ENCODE data around the gene RNF145. TPM values are rescaled to one million over a fixed set of nuclear protein-coding genes. Genes with fewer than 3 reads are reported as not detected.

The RNF145 gene
- total RNA-seq, 6 donors from 2014 or later = 130 to 376 (median 232) TPM

DNA sequence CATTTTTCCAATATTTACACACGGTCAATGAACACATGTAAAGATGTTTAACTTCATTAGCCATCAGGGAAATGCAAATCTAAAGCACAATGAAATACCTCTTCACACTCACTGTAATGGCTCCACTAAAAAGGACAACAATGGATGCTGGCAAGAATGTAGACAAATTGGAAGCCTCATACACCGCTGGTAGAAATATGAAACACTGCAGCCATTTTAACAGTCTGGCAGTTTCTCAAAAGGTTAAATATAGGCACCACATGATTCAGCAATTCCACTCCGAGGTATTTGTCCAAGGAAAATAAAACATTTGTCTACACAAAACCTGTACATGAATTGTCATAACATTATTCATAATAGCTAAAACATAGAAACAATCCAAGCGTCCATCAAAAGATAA lies 20.0 kb downstream of the RNF145 start:
- TF ChIP-seq, protein P1, sequence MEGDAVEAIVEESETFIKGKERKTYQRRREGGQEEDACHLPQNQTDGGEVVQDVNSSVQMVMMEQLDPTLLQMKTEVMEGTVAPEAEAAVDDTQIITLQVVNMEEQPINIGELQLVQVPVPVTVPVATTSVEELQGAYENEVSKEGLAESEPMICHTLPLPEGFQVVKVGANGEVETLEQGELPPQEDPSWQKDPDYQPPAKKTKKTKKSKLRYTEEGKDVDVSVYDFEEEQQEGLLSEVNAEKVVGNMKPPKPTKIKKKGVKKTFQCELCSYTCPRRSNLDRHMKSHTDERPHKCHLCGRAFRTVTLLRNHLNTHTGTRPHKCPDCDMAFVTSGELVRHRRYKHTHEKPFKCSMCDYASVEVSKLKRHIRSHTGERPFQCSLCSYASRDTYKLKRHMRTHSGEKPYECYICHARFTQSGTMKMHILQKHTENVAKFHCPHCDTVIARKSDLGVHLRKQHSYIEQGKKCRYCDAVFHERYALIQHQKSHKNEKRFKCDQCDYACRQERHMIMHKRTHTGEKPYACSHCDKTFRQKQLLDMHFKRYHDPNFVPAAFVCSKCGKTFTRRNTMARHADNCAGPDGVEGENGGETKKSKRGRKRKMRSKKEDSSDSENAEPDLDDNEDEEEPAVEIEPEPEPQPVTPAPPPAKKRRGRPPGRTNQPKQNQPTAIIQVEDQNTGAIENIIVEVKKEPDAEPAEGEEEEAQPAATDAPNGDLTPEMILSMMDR (IDR thresholded peaks at IDR 0.05) = no peak
- no peak for TF ChIP-seq POLR2AphosphoS5 (IDR thresholded peaks at IDR 0.05)
- TF ChIP-seq POLR2A (IDR thresholded peaks at IDR 0.05) = no peak
- no peak for TF ChIP-seq EP300 (IDR thresholded peaks at IDR 0.05)
- 56 to 61% methylated on average over 4 of the region's 4 CpGs for WGBS, 2 donors
- H3K27ac ChIP-seq = peak overlapping the region in 1 of 4 donors; percentile 35
- no peaks in the 10 kb centered on the region for H3K27me3 ChIP-seq
- DNase-seq = no peak
- H3K4me1 ChIP-seq = peaks cover 5 to 21% (median 14%) of the 10 kb centered on the region in 4 donors
- no peak overlapping the region for H3K4me3 ChIP-seq
- peaks cover 0 to 35% (median 10%) of the 10 kb centered on the region in 4 donors for H3K36me3 ChIP-seq
- no peaks in the 10 kb centered on the region for H3K9me3 ChIP-seq
- no peak for ATAC-seq (ENCODE audit: low FRiP score in 2 of 2)

DNA sequence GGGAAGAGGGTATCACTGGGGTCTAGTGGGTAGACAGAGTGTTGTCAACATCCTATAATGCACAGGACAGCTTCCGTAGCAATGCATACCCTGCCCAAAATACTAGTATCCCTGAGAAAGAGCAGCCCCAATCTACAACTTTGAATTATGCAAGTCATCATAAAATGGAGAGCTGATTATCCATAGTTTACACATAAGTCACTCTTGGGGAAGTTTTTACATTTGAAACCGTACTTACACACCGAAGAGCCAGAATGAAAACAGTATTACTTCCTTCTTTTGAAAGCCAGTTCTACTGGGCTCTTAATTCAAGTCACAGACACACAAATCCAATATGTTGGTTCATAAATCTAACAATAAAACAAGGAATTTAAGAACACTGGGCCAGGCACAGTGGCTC lies 21.6 kb downstream of the RNF145 start:
- WGBS, 2 donors = 55 to 78% methylated on average over 3 of the region's 3 CpGs
- no peaks in the 10 kb centered on the region for H3K27me3 ChIP-seq
- no peaks in the 10 kb centered on the region for H3K9me3 ChIP-seq
- TF ChIP-seq POLR2AphosphoS5 (IDR thresholded peaks at IDR 0.05) = no peak
- no peak for TF ChIP-seq POLR2A (IDR thresholded peaks at IDR 0.05)
- TF ChIP-seq EP300 (IDR thresholded peaks at IDR 0.05) = no peak
- TF ChIP-seq, protein P1 (IDR thresholded peaks at IDR 0.05) = no peak
- ATAC-seq (ENCODE audit: low FRiP score in 2 of 2) = no peak
- H3K4me3 ChIP-seq = no peak overlapping the region
- H3K36me3 ChIP-seq = peaks cover 0 to 20% (median 3%) of the 10 kb centered on the region in 4 donors
- DNase-seq = no peak
- H3K4me1 ChIP-seq = peaks cover 11 to 37% (median 26%) of the 10 kb centered on the region in 4 donors
- peak overlapping the region; percentile 64 to 77 (median 76) for H3K27ac ChIP-seq

DNA sequence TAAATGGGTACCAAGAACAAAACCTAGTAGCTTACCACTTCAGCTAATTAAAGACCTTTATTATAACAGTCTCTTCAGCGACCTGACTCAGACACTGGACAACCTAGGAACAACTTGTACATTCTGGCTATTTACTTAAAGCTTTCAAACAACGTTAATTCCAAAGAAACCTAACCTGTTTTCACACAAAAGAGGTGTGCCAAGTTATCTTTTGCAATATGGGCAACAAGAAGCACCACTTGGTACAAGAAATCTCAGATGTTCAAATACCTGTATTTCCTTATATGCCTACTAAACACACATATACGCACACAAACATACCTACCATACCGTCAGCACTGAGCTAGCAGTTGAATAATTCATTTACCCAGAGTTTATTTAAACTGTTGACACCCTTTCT lies 23.0 kb downstream of the RNF145 start:
- Histone ChIP-seq H3K36me3 (peaks cover 0 to 18% (median 3%) of the 10 kb centered on the region in 4 donors), H3K4me1 (peaks cover 20 to 51% (median 37%) of the 10 kb centered on the region in 4 donors), H3K27ac (peak overlapping the region; percentile 80 to 84 (median 82)), H3K27me3 (no peaks in the 10 kb centered on the region), H3K4me3 (no peak overlapping the region), H3K9me3 (no peaks in the 10 kb centered on the region)
- 70 to 78% methylated on average over 4 of the region's 4 CpGs for WGBS, 2 donors
- peak in 1 of 2 donors; percentile 31 for DNase-seq
- ATAC-seq (ENCODE audit: low FRiP score in 2 of 2) = peak; percentile 59 to 95
- peak; percentile 52 to 99 (median 88) for TF ChIP-seq EP300 (IDR thresholded peaks at IDR 0.05)
- no peak for TF ChIP-seq POLR2A (IDR thresholded peaks at IDR 0.05)
- peak in 1 of 2 donors; percentile 63 for TF ChIP-seq POLR2AphosphoS5 (IDR thresholded peaks at IDR 0.05)
- TF ChIP-seq, protein P1 (IDR thresholded peaks at IDR 0.05) = peak in 1 of 6 experiments; percentile 13

DNA sequence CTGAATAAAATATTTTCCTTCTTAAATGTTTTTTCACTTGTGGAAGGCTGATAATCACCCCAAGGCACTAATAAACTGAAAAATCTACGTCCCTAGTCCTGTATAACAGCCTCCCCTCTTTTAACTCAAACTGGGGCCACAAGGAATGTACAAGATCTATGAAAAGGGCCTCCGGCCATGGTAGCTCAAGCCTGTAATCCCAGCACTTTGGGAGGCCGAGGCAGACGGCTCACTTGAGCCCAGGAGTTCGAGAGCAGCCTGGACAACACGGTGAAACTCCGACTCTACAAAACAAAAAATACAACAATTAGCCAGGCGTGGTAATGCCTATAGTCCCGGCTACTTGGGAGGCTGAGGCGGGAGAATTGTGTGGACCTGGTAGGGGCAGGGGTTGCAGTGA lies 23.6 kb downstream of the RNF145 start:
- no peak overlapping the region for H3K4me3 ChIP-seq
- TF ChIP-seq POLR2AphosphoS5 (IDR thresholded peaks at IDR 0.05) (no peak), POLR2A (IDR thresholded peaks at IDR 0.05) (no peak), EP300 (IDR thresholded peaks at IDR 0.05) (no peak)
- TF ChIP-seq, protein P1 (IDR thresholded peaks at IDR 0.05) = no peak
- H3K27me3 ChIP-seq = no peaks in the 10 kb centered on the region
- DNase-seq = no peak
- WGBS, 2 donors = 66 to 77% methylated on average over 10 of the region's 10 CpGs
- H3K36me3 ChIP-seq = peaks cover 0 to 22% (median 3%) of the 10 kb centered on the region in 4 donors
- H3K4me1 ChIP-seq = peaks cover 20 to 56% (median 42%) of the 10 kb centered on the region in 4 donors
- H3K9me3 ChIP-seq = no peaks in the 10 kb centered on the region
- H3K27ac ChIP-seq = peak overlapping the region; percentile 80 to 84 (median 82)
- peak in 1 of 2 donors; percentile 62 for ATAC-seq (ENCODE audit: low FRiP score in 2 of 2)

DNA sequence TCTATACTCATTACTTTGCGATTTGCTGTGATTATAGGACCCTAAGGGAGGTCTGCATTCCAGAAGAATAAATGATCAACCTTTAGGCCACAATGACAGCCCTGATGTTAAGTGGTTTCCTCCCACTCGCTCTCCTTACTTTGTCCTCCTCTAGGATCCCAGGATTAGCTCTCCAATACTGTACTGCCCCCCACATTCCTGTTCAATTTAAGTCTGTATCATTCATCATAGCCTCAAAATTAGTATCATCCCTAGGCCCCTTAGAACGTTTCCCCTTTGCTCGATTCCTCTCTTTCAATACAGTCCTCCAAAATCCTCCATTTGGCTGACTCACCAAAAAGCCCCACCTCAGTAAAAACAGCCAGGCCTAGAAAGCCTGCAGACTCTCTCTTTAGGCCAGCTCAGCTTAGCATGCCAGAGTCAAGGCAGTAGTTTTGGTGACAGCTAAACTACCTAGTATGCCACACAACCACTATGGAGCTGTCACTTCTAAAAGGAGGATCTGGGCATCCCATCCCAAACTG lies 24.4 kb downstream of the RNF145 start:
- Histone ChIP-seq H3K4me1 (peaks cover 24 to 65% (median 51%) of the 10 kb centered on the region in 4 donors), H3K4me3 (no peak overlapping the region), H3K9me3 (no peaks in the 10 kb centered on the region), H3K36me3 (peaks cover 0 to 24% (median 2%) of the 10 kb centered on the region in 4 donors), H3K27me3 (no peaks in the 10 kb centered on the region), H3K27ac (peak overlapping the region; percentile 80 to 84 (median 82))
- TF ChIP-seq EP300 (IDR thresholded peaks at IDR 0.05) = no peak
- TF ChIP-seq POLR2AphosphoS5 (IDR thresholded peaks at IDR 0.05) = no peak
- TF ChIP-seq POLR2A (IDR thresholded peaks at IDR 0.05) = no peak
- TF ChIP-seq, protein P1 (IDR thresholded peaks at IDR 0.05) = no peak
- DNase-seq = no peak
- ATAC-seq (ENCODE audit: low FRiP score in 2 of 2) = peak in 1 of 2 donors; percentile 45
- WGBS, 2 donors = 46 to 51% methylated on average over 4 of the region's 4 CpGs
